LNCAP (cell line): Measurements from ENCODE around the gene RSPH9.

ENCODE experiments used
- CTCF ChIP-seq: fragments of 450-650 bp; IDR thresholded peaks from 2 replicates; pipeline ENCODE4 v1.5.1; 2017; ENCODE audit warnings: mild to moderate bottlenecking

The RSPH9 gene

GRCh38 chr6:43705996-43706395 is 61.2 kb downstream of the RSPH9 start:
- no peak for TF ChIP-seq CTCF

- no peak for TF ChIP-seq CTCF
These were observed 62.0 kb downstream of the RSPH9 start for GRCh38 chr6:43706788-43707187.

- TF ChIP-seq CTCF = no peak
These were observed 62.4 kb downstream of the RSPH9 start for GRCh38 chr6:43707269-43707668.

- no peak for TF ChIP-seq CTCF
These were observed 62.9 kb downstream of the RSPH9 start for GRCh38 chr6:43707767-43708166.

GRCh38 chr6:43708860-43709653 is 64.2 kb downstream of the RSPH9 start:
- no peak for TF ChIP-seq CTCF

GRCh38 chr6:43709654-43710303 is 64.9 kb downstream of the RSPH9 start:
- TF ChIP-seq CTCF = no peak

- TF ChIP-seq CTCF = no peak
These were observed 65.7 kb downstream of the RSPH9 start for GRCh38 chr6:43710576-43710975.
